Heart right ventricle (tissue), 16 donors: ENCODE measurements around the gene DNAJC15. TPM values are rescaled to one million over a fixed set of nuclear protein-coding genes. Genes with fewer than 3 reads are reported as not detected.
"Not testable (repeated sequence)": the region's sequence is repeated elsewhere in the genome, so short reads cannot be mapped to it uniquely, and the experiment has no call there.

Experiments
- ATAC-seq, 8 donors: fragments of 200-7000 bp; cut with Tn5 transposase; one replicate each; pipeline ENCODE4 v1.9.1; 2020; ENCODE audit warnings: mild to moderate bottlenecking in 8 of 8, moderate library complexity in 8 of 8, moderate number of reproducible peaks in 1 of 8
- DNase-seq, 2 donors: peaks; one replicate each; pipeline ENCODE4 v3.0.0-alpha.2; 2020
- H3K27ac ChIP-seq, 10 donors: fragments of 200-600 bp; sonication (generic) in 2 of 10; one replicate each; pipeline versions ENCODE4 v1.5.0 to v1.8.0; 2020 to 2022; ENCODE audit warnings: mild to moderate bottlenecking in 3 of 10
- H3K27me3 ChIP-seq, 7 donors: fragments of 200-600 bp; one replicate each; pipeline ENCODE4 v1.8.0; 2021 to 2022; ENCODE audit warnings: mild to moderate bottlenecking in 2 of 7
- H3K36me3 ChIP-seq, 9 donors: fragments of 200-600 bp; sonication (generic) in 1 of 9; one replicate each; pipeline versions ENCODE4 v1.5.0 to v1.8.0; 2020 to 2022; ENCODE audit warnings: mild to moderate bottlenecking in 2 of 9
- H3K4me1 ChIP-seq, 9 donors: fragments of 200-600 bp; sonication (generic) in 1 of 9; one replicate each; pipeline versions ENCODE4 v1.5.0 to v1.8.0; 2020 to 2022; ENCODE audit warnings: mild to moderate bottlenecking in 4 of 9
- H3K4me3 ChIP-seq, 10 donors: fragments of 200-600 bp; sonication (generic) in 2 of 10; one replicate each; pipeline versions ENCODE4 v1.5.0 to v1.8.0; 2020 to 2022; ENCODE audit warnings: mild to moderate bottlenecking in 7 of 10, moderate library complexity in 2 of 10
- H3K9me3 ChIP-seq, 11 donors: fragments of 200-600 bp in 10 of 11; sonication (generic) in 2 of 11; one replicate each; pipeline versions ENCODE4 v1.5.0 to v1.8.0; 2013 to 2022; ENCODE audit warnings: mild to moderate bottlenecking in 2 of 11, control low read depth in 1 of 11, moderate library complexity in 1 of 11
- whole genome bisulfite sequencing, 2 donors: extraction: QIAGEN DNeasy Blood & Tissue Kit; methylation state at CpG; one replicate each; pipeline ENCODE4 v1.1.7; 2013; ENCODE audit warnings: inconsistent platforms in 1 of 2; 5-methylcytosine and 5-hydroxymethylcytosine counted together
- intact Hi-C, 10 donors: fragments of 100-400 bp; cut with DNase I; formaldehyde crosslinking; loops; one replicate each; pipeline versions ENCODE4 v1.11.1 to v1.14.2; 2022
- polyA plus RNA-seq, 2 donors: library from polyadenylated mRNA; stranded (reverse); fragments of 200-250 nt; gene quantifications; one replicate each; pipeline ENCODE4 v1.2.3, GENCODE V29; 2013
- total RNA-seq, 10 donors: library from RNA; stranded (reverse); fragmentation: NEBNext Ultra II Directional in 3 of 10; extraction: Animal tissue kit (Norgen Biotek cat#: 25700) in 3 of 10; gene quantifications; one replicate each; pipeline versions ENCODE4 v1.2.1 to v1.2.4, GENCODE V29; 2021 to 2023
- TF ChIP-seq, protein P1 (sequence below), 9 donors: fragments of 200-600 bp; sonication (generic) in 2 of 9; IDR thresholded peaks; one replicate each; pipeline versions ENCODE4 v1.5.0 to v1.8.0; 2021 to 2022; ENCODE audit warnings: antibody characterized with exemption in 9 of 9, mild to moderate bottlenecking in 5 of 9, moderate library complexity in 1 of 9
- donor health status: Arrhythmogenic right ventricular cardiomyopathy.
- donor health status: ischemic (EF 13 %, LVEDD 7.1; RV severe dilation, severe dysfunction).
- donor health status: healthy with polysubstance abuse.
- donor health status: DM: no; HTN: yes; CAD: no.
- donor health status: DM: no; HTN: no; CAD: no.
- donor health status: ischemic (EF 25% LVEDD 6.9; RV normal size, moderate dysfunction).
- donor health status: ischemic (EF 25% LVEDD 5.7; RV mildly dilated, moderate dysfunction).
- donor health status: healthy.
- donor health status: DM: yes; HTN: yes; CAD: no.
- donor health status: Ischemic cardiomyopathy.
- donor health status: ischemic (EF 35%, LVEDD 5.7; RV mildly dilated, moderate dysfunction).
- donor health status: nonischemic (EF 11% LVEDD 7.7; RV severe dilation, severe dysfunction).
- donor health status: DM: yes; HTN: yes; CAD: no.
- donor health status: PGD.
- donor health status: ischemic (EF 29% LVEDD 5.4; RV normal size, mild dysfunction).
- donor health status: nonischemic (EF 23%, LVEDD 6.1; RV moderate dilation, normal function).

The DNAJC15 gene
- total and polyA plus RNA-seq, 12 donors, result 14.4 to 36.7 (median 28.1) TPM

GRCh38 chr13:42985312-42986175 is 37.8 kb upstream of the DNAJC15 start:
- Histone ChIP-seq H3K9me3 (peaks cover 0 to under 1% (median 0%) of the 10 kb centered on the region in 11 donors), H3K36me3 (no peaks in the 10 kb centered on the region), H3K4me3 (no peak overlapping the region), H3K4me1 (peaks cover 0 to 45% (median 27%) of the 10 kb centered on the region in 9 donors), H3K27me3 (no peaks in the 10 kb centered on the region), H3K27ac (peak overlapping the region in 3 of 10 donors; percentile 7 to 53 (median 36))
- WGBS, 2 donors, result 77 to 83% methylated on average over 8 of the region's 8 CpGs
- DNase-seq (peak in 1 of 2 donors; percentile 29), ATAC-seq (peak in 7 of 8 donors; percentile 51 to 93 (median 72))
- TF ChIP-seq, protein P1, sequence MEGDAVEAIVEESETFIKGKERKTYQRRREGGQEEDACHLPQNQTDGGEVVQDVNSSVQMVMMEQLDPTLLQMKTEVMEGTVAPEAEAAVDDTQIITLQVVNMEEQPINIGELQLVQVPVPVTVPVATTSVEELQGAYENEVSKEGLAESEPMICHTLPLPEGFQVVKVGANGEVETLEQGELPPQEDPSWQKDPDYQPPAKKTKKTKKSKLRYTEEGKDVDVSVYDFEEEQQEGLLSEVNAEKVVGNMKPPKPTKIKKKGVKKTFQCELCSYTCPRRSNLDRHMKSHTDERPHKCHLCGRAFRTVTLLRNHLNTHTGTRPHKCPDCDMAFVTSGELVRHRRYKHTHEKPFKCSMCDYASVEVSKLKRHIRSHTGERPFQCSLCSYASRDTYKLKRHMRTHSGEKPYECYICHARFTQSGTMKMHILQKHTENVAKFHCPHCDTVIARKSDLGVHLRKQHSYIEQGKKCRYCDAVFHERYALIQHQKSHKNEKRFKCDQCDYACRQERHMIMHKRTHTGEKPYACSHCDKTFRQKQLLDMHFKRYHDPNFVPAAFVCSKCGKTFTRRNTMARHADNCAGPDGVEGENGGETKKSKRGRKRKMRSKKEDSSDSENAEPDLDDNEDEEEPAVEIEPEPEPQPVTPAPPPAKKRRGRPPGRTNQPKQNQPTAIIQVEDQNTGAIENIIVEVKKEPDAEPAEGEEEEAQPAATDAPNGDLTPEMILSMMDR (IDR thresholded peaks at IDR 0.05), result no peak
- intact Hi-C loops, result loop anchor here in 2 of 10 donors (10.0 kb wide), 2 partner anchors 139 to 819 kb away; no protein-coding TSS in a partner anchor

DNA sequence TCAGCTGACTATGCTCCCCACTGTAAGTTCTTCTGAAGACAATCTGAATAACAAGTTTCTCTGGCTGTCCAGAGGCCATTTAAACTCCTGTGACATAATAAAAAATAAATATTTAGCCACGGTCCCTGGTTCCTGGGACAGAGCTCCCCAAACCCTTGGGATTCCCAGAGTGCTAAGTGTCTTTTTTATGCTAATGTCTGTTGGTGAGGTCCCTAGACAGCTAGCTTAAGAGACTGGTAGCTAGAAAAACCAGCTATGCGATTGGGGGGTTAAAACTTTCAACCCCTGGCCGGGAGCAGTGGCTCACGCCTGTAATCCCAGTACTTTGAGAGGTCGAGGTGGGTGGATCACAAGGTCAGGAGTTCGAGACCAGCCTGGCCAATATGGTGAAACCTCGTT is 37.2 kb upstream of the DNAJC15 start:
- DNase-seq (no peak), ATAC-seq (peak in 1 of 8 donors; percentile 15)
- intact Hi-C loops, result loop anchor here in 2 of 10 donors (10.0 kb wide), 2 partner anchors 139 to 819 kb away; no protein-coding TSS in a partner anchor
- Histone ChIP-seq H3K4me3 (no peak overlapping the region), H3K4me1 (peaks cover 0 to 52% (median 32%) of the 10 kb centered on the region in 9 donors), H3K27me3 (no peaks in the 10 kb centered on the region), H3K9me3 (no peaks in the 10 kb centered on the region), H3K27ac (peak overlapping the region in 3 of 10 donors; percentile 7 to 53 (median 36)), H3K36me3 (no peaks in the 10 kb centered on the region)
- WGBS, 2 donors, result 79 to 87% methylated on average over 7 of the region's 7 CpGs
- TF ChIP-seq, protein P1 (IDR thresholded peaks at IDR 0.05), result no peak

DNA sequence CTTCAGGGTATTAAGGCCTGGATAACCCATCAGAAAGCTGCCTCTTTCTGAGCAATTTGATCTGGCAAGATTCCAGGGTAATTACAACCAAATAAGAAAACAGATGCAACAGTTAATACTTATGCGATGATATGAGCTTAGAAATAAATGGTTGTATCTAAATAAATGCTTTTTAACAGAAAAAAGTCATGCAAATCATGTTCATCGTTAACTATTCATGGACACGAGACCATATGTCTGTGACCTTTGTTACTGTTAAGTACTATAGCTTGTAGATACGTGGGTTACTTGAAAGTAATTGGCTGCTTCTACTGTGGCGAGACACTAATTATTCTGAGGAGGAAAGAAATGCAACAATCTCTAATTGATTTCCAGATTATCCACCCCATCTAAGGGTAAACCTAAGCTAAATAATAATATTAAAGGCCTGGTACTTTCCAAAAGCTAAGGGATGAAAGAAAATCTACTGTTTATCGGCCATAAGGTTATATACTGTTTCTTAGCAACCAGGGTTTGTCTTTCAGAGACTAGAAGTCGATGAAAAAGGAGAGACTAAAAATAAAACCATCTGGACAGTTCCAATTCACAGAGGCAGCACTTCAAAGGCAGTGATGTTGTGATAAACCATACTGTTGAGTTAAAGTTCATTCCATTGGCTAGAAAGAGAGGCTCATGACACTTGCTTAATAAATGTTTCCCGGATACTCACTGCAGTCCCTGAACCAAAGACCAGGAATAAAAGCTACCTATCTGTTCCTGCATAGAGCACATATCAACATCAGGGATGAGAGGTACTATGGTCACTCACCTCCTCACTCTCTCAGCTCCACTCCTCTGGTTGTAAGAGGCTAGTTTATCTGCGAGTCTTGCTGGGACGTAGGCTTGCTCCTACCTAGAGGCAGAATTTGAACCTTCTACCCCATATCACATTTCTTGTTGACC is 32.8 kb upstream of the DNAJC15 start:
- 33 to 35% methylated on average over 10 of the region's 10 CpGs for WGBS, 2 donors
- Histone ChIP-seq H3K4me1 (peaks cover 0 to 43% (median 25%) of the 10 kb centered on the region in 9 donors), H3K27ac (peak overlapping the region in 9 of 10 donors; percentile 75 to 93 (median 88)), H3K27me3 (no peaks in the 10 kb centered on the region), H3K4me3 (peak overlapping the region in 9 of 10 donors; percentile 56 to 78 (median 74)), H3K36me3 (no peaks in the 10 kb centered on the region), H3K9me3 (no peaks in the 10 kb centered on the region)
- DNase-seq, result no peak
- TF ChIP-seq, protein P1 (IDR thresholded peaks at IDR 0.05), result no peak
- peak in 6 of 8 donors; percentile 25 to 68 (median 42) for ATAC-seq
- intact Hi-C loops, result no loop called here

DNA sequence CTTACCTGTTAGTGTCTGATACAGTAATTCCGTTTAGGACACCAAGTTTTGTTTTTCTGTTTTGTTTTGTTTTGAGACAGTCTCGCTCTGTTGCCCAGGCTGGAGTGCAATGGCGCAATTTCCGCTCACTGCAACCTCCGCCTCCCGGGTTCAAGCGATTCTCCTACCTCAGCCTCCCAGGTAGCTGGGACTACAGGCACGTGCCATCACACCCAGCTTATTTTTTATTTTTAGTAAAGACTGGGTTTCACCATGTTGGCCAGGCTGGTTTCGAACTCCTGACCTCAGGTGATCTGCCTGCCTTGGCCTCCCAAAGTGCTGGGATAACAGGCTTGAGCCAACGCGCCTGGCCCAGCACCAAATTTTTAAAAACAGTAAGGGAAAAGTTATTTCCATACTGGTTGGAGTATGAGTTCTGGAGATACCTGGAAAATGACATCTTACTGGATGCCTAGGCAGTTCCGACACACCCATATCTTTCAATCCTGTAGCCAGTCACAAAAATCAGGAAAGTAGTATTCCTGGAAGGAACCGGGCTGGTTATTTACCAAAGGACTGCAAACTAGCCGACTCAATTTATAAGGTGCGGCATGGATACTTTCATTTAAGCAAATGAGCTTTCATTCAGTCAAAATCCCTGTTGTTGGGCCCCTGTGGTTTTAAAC is 32.0 kb upstream of the DNAJC15 start:
- Histone ChIP-seq H3K4me3 (peak overlapping the region; percentile 56 to 78 (median 73)), H3K27ac (peak overlapping the region; percentile 57 to 93 (median 87)), H3K4me1 (peaks cover 0 to 36% (median 18%) of the 10 kb centered on the region in 9 donors)
- DNase-seq, H3K27me3 ChIP-seq, H3K9me3 ChIP-seq, intact Hi-C loops, H3K36me3 ChIP-seq: not testable (repeated sequence)
- ATAC-seq, result peak in 4 of 8 donors; percentile 1 to 5 (median 3)
- WGBS, 2 donors, result 64 to 71% methylated on average over 15 of the region's 15 CpGs
